Gastrocnemius medialis (tissue), 4 donors: ENCODE results near the gene KCNJ10.

Experiments
- CTCF ChIP-seq, 5 experiments: fragments of 450-650 bp in 3 of 5; fragments of 200-600 bp in 2 of 5; sonication (generic) in 2 of 5; IDR thresholded peaks in 4 of 5; conservative IDR thresholded peaks in 1 of 5; 1 replicate in 4 of 5; 2 replicates in 1 of 5; pipeline ENCODE4 v1.5.1; 2016 to 2019; ENCODE audit warnings: antibody characterized with exemption in 5 of 5, mild to moderate bottlenecking in 3 of 5, moderate library complexity in 3 of 5
- POLR2A ChIP-seq, 2 donors: fragments of 450-650 bp; IDR thresholded peaks; one replicate each; pipeline ENCODE4 v1.6.1; 2017; ENCODE audit warnings: antibody characterized with exemption in 2 of 2, mild to moderate bottlenecking in 2 of 2, moderate library complexity in 2 of 2

- TF ChIP-seq CTCF (IDR thresholded peaks at IDR 0.05 in 4 of 5, conservative IDR thresholded peaks at IDR 0.05 in 1 of 5) = no peak
- no peak for TF ChIP-seq POLR2A (IDR thresholded peaks at IDR 0.05)
Measured at GRCh38 chr1:159965263-159965662, 104.7 kb downstream of the KCNJ10 start.
